Measurements from ENCODE around the gene JAKMIP1.

The JAKMIP1 gene

DNA sequence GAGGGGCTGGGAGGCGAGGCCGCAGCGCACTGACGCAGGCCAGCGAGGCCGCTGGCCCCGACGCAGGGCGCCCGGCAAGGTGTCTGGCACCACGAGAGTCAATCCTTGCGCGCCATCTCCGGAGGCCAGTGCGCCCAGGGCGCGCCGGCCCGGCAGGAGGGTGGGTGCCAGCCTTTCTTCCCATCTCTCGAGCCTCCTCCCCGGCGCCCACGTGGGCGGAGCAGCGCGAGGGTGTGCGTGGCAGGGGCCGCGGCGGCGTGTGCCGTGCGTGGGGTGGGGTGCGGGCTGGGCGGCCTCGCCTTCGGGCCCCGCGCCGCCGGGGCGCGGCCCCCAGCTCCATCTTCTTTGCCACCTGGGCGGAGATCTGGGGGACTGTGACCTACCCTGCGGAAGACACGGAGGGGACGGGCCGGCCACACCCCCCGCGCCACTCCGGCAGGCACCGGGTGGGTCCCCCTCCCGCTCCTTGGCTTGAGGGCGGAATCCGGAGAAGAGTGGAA lies 877 bp downstream of the JAKMIP1 start:
- peak; percentile 46 for DNase-seq

DNA sequence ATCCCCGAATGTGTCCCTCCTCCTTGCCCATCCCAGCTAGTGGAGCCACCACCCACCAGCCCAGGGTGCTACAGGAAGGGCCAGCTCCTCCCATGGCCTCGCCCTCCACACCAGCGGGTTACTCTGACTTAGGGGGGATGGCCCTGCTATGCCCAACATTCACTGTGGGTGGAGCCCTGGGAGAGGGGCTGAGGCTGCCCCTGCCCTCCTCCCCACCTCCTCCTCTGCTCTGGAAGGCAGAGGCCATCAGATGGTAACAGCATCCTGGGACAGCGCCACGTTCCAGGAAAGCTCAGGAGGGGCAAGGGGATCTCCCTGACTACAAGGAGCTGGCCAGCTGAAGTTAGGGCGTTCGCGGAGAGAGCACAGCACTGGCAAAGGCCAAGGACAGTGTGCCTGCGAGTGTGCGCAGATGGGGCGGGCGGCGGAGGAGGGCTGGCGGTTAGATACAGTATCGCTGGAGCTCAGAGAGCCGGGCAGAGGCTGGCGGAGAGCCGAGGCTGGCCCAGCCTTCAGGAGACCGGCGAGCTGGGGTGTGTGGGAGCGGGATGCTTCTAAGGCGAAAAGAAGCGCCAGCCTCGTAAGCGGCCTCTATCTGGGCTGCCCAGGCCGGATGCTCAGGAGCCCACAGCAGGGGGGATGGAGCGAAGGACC lies 1.5 kb downstream of the JAKMIP1 start:
- peak; percentile 31 for DNase-seq

DNA sequence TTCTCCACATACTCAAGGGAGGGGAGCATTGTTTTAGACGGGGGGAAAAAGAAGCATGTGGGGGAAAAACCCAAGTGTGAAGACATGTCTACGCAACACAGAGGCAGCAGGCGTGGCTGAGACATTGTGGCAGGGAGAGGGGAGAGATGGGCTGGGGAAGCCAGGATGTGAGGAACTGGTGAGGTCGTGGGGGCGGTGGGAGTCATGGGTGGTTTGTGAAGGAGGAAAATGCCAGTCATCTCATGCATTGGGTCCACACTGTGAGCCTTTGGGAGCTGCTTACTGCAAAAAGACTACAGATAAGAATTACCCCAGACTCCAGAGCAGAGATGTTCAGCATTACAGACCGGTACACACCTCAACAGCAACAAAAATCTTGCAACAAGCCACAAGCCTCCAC lies 2.1 kb downstream of the JAKMIP1 start:
- no peak for DNase-seq

DNA sequence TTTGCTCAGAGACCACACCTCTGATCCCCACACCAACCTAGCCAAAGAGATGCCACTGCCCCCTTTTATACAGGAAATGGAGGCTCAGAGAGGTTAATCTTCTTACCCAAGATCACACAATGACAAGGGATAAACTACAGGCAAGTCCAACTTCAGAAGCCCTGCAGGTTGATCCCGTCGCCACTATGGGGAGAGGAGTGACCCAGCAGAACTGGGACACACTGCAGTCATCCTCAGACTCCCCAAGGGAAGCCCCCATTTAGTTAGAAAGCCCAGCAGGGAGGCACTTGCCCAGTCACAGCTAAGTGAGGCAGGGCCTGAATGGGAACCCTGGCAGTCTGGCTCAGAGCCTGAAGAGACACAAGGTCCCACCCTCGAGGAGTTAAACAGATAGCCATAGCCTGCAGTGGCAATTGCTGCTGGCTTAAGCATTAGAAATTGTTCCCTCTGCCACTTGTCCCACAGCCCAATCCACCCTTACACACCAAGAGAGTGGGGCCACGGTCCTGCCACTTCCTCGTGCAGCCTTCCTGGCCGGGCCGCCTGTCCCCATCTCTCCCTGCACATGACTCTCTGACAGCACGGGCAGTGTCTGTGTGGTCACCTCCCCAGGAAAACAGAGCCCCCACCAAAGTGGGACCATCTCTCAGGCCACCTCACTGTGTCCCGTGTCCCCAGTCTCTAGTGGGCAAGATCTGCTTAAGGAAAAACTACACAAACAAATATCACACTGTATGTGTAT lies 2.7 kb downstream of the JAKMIP1 start:
- no peak for DNase-seq

DNA sequence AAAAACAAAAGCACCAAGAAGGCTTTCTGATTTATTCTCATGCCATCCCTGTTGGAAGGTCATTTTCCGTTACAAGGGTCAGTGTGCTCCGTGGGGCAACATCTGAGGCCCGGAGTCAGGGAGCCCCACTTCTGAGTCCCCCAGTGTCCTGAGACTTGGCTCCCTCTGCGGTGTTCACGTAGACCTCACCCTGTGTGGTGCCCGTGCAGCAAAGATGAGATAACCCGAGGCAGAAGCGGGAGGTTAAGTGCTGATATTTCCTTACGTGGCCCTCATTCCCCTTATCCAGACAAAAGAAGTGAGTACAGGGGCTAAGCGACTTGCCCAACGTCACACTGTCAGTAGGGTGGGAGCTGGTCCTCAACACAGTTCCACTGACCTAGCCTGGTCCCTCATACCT lies 3.5 kb downstream of the JAKMIP1 start:
- no peak for DNase-seq

DNA sequence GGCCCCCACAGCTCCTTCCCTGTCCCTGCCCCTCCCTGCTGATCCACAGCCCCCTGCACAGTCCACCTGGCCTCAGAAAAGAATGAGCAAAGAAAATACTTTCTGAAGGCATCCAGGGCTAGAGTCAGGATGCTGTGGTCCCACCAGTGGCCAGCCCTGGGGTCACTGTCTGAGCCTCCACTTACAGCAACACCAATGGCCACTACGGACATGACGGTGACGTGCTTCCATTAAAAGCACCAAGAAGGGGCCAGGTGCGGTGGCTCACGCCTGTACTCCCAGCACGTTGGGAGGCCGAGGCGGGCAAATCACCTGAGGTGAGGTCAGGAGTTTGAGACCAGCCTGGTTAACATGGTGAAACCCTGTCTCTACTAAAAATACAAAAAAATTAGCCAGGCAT lies 4.0 kb downstream of the JAKMIP1 start:
- DNase-seq: no peak

DNA sequence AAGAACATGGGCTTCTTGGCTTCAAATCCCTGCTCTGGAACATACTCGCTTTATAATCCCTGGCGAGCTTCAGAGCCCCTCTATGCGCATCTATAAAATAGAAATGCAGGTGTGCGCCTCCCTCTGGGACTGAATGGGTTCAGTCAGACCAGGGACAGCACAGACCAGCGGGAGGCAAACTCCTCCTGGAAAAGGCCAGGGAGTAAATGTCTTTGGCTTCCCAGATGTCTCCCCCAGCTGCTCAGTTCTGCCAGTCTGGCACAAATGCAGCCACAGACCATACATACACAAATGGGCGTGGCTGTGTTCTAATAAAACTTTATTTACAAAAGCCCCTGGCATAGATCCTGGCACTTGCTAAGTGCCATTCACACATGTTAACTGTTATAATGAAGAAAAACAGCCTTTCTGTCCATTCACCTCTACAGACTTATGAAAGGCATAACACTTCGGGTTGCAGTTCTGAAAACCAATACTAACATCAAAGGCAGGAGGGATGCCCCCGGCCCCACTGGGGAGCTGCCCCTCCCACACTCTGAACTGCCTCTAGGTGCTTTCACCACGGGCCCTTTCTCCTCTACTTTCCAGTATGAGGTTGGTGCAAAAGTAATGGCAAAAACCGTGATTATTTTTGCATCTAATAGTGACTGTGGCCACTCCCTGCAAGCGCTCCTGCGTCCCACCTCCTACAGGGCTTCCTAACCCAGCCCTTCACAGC lies 4.6 kb downstream of the JAKMIP1 start:
- peak; percentile 56 for DNase-seq

DNA sequence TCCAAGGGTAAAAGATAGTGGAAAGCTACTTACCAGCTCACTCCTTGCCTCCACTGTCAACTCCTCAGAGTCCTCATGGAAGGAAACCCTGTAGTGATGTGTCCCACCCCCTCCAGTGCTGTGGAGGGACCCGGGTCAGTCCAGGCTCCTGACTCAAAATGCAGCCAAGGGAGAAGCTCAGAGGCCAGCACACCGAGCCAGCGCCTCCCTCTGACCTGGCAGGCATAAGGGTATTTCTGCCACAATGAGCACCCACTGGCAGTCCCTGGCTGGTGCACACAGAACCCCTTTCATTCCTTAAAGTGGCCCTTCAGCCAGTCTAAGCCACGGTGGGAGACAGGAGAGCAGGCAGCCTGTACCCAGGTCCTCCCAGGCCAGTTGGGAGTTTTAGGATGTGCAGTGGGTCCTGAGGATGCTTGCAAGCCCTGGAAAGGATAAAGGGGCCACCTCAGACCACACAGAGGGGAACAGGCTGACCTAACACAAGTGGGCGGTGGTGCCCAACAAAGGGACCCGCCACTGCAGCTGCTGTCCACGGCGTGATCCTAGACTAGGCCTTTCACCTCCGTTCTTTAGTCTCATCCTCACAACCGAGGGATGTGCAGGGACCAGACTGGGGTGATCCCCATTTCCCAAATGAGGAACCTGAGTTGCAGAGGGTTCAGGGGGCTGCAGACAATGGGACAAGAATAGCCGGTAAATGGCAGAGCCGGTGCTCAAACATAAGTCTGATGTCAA lies 5.7 kb downstream of the JAKMIP1 start:
- DNase-seq: no peak

DNA sequence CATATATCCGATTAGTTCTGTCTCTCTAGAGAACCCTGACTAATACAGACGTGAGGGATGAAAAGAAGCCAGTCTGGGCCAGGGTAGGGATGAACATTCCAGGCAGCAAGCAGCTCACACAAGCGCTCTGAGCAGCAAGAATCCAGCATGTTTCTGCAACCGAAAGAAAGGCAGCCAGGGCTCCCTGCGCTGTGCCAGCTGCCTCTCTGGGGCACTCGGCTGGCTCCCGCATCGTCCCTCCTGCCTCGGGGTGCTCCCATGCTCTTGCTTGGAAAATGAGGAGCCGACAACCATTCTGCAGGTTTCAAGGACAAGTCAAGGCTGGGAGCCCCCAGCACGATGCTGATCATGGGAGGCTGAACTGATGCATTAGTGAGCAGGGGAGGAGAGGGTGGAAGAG lies 7.0 kb downstream of the JAKMIP1 start:
- DNase-seq: no peak

DNA sequence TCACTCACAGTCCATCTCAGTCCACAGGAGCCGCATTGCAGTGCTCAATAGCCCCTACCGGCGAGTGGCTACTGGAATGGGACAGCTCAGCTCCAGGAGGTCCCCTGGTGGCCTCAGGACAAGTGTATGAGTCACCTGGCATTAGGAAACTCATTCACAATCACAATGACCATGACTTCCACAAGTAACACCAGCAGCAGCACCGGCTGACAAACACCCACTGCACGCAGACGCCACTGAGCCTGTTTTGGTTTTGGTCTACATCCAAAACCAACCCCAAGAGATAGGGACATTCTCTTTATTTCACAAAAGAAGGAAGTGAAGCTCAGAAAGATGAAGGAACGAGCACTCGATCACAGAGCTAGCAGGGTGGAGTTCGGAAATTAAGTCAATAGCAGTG lies 8.1 kb downstream of the JAKMIP1 start:
- no peak for DNase-seq

DNA sequence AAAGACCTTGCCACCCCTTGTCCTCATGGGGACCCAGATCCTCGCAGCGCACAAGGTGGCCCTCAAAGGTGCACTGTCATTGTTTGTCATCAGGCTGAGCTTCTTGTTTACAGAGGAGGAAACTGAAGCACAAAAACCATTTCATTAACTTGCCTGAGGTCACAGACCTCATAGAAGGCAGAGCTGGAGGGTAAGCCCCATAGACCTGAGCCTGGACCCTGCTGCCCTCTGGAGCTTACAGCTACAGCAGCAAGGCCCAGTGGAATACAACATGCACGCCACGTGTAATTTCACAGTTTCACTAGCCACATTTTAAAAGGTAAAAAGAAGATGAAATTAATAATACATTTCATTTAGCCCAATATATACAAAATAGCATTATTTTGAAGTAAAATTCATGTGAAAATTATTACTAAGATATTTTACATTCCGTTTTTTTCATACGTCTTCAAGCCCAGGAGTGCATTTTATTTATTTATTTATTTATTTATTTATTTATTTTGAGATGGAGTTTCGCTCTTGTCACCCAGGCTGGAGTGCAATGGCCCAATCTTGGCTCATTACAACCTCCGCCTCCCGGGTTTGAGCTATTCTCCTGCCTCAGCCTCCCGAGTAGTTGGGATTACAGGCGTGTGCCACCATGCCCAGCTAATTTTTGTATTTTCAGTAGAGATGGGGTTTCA lies 8.8 kb downstream of the JAKMIP1 start:
- no peak for DNase-seq

DNA sequence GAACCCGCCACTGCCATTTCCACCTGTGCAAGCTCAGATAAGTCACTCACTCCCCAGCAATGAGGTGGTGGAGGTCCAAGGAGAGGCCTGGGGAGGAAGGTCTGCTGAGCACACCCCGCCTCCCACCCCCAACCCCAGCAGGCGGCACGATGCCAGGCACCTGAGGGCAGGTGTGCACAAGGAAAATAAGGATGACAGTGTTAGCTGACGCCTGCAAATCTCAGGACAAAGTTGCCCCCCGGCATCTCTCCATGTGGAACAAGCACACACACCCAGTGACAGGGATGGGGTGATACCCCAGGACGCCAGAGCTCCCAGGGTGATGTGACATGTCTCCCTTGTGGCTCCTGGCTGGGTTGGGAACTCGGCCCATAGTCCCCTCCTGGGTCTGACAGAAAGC lies 9.9 kb downstream of the JAKMIP1 start:
- no peak for DNase-seq

DNA sequence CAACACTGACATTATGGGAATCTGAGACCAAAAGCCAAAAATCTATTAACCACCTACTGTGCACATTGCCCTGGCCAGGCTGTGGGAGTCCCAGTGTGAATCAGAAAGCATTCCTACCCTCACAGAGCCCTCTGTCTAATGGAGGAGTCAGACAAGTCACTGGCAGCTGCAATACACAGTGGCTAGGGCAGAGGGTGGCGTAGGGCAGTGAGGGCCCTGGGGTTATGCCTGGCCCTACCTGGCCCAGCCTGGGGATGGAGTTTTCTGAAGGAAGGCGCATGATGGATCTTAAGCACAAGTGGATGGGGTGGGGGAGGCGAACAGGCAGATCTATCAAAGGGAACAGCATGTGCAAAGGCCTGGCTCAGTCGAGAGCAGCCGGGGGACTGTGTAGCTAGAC lies 10.8 kb downstream of the JAKMIP1 start:
- DNase-seq: no peak

DNA sequence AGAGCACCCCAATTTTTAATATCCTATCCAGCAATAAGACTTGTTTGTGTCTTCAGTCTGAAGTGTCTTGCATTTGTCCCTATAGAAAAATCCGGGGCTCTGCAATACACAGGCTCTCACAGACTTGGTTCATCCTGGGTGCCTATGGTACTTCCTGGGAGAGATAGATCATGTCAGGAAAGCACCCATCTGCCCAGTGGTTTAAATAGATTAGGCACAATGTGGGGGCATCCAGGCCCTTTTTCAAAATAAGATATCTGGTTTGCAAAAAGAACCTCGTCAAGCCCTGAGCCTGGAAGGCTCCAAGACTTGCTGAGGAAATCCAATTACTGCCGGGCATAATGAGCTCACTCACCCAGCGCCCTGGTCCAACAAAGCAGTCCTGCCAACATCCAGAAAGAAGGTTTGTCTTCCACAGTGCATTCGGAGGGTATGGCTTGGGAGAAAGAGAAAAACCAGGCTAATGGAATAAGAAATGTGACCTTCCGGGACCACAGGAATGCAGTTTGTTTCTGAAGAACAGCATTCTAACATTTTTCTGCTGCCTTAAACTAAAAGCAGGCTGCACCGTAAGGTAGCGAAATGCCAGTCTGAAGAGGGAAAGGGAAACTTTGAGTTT lies 11.6 kb downstream of the JAKMIP1 start:
- no peak for DNase-seq

DNA sequence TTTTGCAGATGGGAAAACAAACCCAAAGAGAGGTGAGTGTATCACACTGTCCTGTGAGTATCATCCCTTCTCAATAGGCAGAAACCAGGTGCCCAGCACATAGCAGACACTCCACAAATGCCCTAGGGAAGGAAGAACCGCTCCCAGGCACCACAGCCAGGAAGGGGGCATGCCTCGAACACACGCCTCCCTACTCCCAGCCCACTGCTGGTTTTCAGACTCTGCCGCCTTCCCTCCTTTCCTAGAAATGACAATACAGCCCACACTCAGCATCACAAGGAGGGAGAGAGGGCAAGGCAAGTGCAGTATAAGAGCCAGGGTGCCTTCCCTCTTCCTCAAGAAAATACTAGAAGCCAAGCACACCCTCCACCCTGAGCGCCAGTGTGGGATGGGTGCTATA lies 16.2 kb downstream of the JAKMIP1 start:
- no peak for DNase-seq

DNA sequence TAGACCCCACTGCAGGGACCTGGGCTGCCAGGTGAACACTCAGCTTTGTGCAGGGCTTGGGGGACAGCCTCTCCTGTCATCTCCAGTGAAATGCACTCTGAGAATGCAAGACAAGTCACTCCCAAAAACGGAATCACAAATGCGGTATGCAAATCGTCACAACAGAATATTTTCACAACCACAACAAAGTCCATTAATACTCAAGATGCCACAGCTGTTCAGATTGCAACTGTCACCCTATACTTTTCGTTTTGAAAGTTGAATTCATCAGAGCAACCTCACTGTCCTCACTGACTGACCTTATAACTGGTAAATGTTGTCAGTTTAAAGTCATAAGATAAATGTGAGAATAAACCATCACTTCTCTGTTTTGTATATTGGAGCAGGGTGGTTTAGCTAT lies 16.6 kb downstream of the JAKMIP1 start:
- no peak for DNase-seq

DNA sequence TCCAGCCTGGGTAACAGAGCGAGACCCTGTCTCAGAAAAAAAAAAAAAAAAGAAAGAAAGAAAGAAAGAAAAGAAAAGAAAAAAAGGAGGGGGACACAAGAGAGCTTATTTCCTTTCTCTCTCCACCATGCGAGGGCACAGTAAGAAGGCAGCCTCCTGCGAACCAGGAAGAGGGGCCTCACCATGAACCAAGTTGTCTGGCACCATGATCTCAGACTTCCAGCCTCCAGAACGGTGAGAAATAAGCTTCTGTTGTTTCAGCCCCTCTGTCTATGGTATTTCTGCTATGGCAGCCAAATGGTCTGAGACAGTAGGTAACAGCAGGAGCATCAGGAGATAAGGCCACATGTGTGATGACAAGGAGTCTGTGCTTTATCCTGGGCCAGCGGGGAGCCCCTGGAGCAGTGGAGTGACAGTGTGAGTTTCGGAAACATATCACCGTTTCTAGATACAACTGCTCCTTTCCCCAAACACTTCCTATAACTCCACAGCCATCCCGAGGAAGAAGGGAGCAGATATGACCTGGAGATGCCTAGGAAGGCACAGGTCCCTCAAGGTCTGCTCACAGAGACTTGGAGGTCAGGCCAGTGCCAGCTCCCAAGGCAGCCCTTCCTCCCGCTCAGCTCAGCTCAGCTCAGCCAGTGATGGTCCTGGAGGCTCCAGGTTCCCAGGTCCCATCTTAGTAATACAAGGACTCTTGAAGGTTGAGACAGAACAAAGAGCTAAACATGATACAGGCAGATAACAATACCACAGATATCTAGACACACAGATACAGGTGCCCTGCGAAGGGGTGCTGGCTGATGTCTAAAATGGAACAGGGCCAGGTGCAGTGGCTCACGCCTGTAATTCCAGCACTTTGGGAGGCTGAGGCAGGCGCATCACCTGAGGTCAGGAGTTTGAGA lies 17.7 kb downstream of the JAKMIP1 start:
- no peak for DNase-seq

DNA sequence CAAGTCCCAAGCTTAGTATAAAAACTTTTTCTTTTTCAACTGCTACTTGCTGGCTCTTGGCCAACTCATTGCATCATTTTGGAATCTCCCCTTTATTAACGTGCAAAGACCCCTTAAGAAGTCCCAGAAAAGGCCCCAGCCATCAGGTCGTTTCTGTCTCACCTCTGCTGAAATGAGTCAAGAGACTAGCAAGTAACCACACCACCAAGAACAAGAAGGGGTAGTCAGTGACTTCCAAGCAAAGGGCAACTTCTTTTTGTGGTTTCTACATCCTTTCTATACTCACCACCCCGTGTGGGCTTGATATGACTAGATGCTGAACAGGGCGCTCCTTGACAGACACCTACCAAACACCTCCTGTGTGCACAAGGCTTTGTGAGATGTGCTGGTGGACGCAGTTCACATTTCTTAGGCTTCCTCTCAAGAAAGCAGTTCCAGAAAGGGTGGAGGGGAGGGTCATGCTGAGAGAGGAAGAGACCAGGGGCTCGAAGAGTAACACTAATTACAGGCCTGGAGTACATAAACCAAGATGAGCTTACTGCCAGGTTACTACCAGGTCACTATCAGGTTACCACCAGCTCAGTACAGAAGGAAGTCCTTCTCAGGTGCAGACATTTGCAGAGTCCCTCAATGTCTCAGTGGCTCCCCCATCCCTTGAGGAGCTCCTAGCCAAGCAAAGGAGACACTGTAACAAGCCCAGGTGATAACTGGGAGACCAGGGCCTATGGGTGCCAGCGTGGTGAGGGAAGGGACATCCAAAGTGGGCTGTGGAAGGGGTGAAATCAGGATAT lies 19.3 kb downstream of the JAKMIP1 start:
- no peak for DNase-seq

DNA sequence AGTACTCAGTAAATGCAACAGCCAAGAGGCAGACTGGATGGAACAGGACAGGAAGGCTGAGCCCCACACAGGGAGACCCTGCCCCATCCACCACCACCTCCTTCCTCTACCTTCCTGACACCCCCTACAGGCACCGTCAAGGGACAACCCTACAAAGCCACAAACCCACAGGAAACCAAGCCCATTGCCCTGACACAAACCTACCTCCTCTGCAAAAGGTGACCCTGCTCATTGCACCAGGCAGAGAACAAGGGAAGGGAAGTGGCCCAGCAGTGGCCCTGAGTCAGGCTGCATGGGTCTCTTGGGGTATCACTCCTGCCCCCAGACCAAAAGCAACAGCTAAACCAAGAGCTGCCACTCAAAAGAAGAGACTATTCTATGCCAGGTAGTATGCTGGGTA lies 21.0 kb downstream of the JAKMIP1 start:
- no peak for DNase-seq

DNA sequence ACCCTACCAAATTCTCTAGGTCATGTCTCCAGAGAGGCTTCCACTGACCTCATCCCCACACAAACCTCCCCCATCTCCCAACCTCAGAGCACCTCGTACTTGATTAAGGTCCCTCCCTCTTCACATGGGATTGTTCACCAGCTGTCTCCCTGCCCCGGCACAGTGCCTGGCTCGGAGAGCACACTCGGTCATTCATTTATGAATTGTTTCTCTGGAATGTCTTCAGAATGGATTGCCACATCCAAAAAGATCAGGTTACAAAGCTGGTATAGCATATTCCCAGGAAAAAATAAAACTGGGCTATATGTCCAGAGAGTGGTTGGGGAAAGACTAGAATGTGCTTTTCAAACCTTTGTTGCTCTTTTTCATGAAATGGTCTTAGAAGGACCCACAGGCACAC lies 21.6 kb downstream of the JAKMIP1 start:
- DNase-seq: no peak

All from NCI-H146 (cell line).